ENCODE results near the gene GTF2IRD1.

GRCh38 chr7:74515276-74515675 lies 61.6 kb downstream of the GTF2IRD1 start:
- TF ChIP-seq CTCF (IDR thresholded peaks at IDR 0.05), result no peak
- TF ChIP-seq POLR2A (IDR thresholded peaks at IDR 0.05), result no peak
